MG63 (cell line): ENCODE data around the gene COMMD6. TPM values are rescaled to one million over a fixed set of nuclear protein-coding genes. Genes with fewer than 3 reads are reported as not detected.

ENCODE experiments used
- total RNA-seq: library from RNA; depleted of rRNA; stranded (reverse); fragments of >200 nt; shearing (Covaris generic); gene quantifications from 2 replicates; pipeline ENCODE4 v1.2.3, GENCODE V29; 2014; ENCODE audit warnings: low replicate concordance; rRNA removed

Gene COMMD6
- total RNA-seq, 1 experiment from 2014 or later, result 72.1 TPM

Other genes with a start within 250 kb of the COMMD6 start
- 9.2 and 18.8 TPM in 2 replicates for gene TBC1D4, start 55.7 kb downstream of the COMMD6 start, total RNA-seq
- gene UCHL3, start 11.9 kb upstream of the COMMD6 start, total RNA-seq, result 65.8 and 68.4 TPM in 2 replicates
- gene LMO7, start 98.5 kb upstream of the COMMD6 start, total RNA-seq, result 100 and 193 TPM in 2 replicates